Stomach (tissue), 9 donors: ENCODE data around the gene TRAM2. TPM values are rescaled to one million over a fixed set of nuclear protein-coding genes. Genes with fewer than 3 reads are reported as not detected.

Experiments
- DNase-seq, 2 donors: peaks; one replicate each; pipeline versions ENCODE4 v3.0.0 to v3.0.0-alpha.2; 2013 to 2019
- H3K27ac ChIP-seq, 5 donors: fragments of 200-600 bp in 4 of 5; sonication (generic) in 4 of 5; one replicate each; pipeline ENCODE4 v1.5.1; 2013 to 2019; ENCODE audit warnings: mild to moderate bottlenecking in 1 of 5, moderate library complexity in 1 of 5
- H3K27me3 ChIP-seq, 3 donors: fragments of 200-600 bp; sonication (generic); one replicate each; pipeline ENCODE4 v1.5.1; 2017 to 2019; ENCODE audit warnings: mixed run types in 1 of 3
- H3K36me3 ChIP-seq, 4 donors: fragments of 200-600 bp; sonication (generic); 1 replicate in 3 of 4; 2 replicates in 1 of 4; pipeline ENCODE4 v1.5.1; 2016 to 2019
- H3K4me1 ChIP-seq, 4 donors: fragments of 200-600 bp; sonication (generic); one replicate each; pipeline ENCODE4 v1.5.1; 2016 to 2019
- H3K4me3 ChIP-seq, 4 donors: fragments of 200-600 bp; sonication (generic) in 3 of 4; one replicate each; pipeline ENCODE4 v1.5.1; 2016 to 2019; ENCODE audit warnings: mild to moderate bottlenecking in 1 of 4
- H3K9me3 ChIP-seq, 4 donors: fragments of 200-600 bp; sonication (generic); one replicate each; pipeline ENCODE4 v1.5.1; 2016 to 2019
- CTCF ChIP-seq, 7 experiments: fragments of 450-650 bp in 4 of 7; fragments of 200-600 bp in 3 of 7; sonication (generic) in 3 of 7; IDR thresholded peaks; one replicate each; pipeline ENCODE4 v1.5.1; 2016 to 2019; ENCODE audit warnings: antibody characterized with exemption in 7 of 7, control low read depth in 2 of 7, mild to moderate bottlenecking in 1 of 7
- EP300 ChIP-seq: sonication (generic); formaldehyde crosslinking; IDR thresholded peaks from one replicate; pipeline ENCODE4 v1.6.1; 2017; ENCODE audit warnings: antibody characterized with exemption
- POLR2A ChIP-seq, 4 donors: fragments of 450-650 bp; IDR thresholded peaks; one replicate each; pipeline ENCODE4 v1.6.1; 2016; ENCODE audit warnings: antibody characterized with exemption in 4 of 4, control low read depth in 2 of 4, mild to moderate bottlenecking in 1 of 4, moderate library complexity in 1 of 4
- POLR2AphosphoS5 ChIP-seq, 3 donors: sonication (generic); formaldehyde crosslinking; IDR thresholded peaks; one replicate each; pipeline ENCODE4 v1.6.1; 2016; ENCODE audit warnings: antibody characterized with exemption in 3 of 3
- WGBS, 5 donors: extraction: QIAGEN DNeasy Blood & Tissue Kit in 3 of 5; methylation state at CpG; one replicate each; pipeline versions ENCODE4 v1.1.5 to v1.1.7; 2013 to 2018; 5-methylcytosine and 5-hydroxymethylcytosine counted together
- intact Hi-C: fragments of 100-400 bp; cut with DNase I; formaldehyde crosslinking; loops from one replicate; pipeline ENCODE4 v1.15.1; 2023; ENCODE audit warnings: low total_unique reads
- polyA plus RNA-seq, 3 donors: library from polyadenylated mRNA; stranded (reverse); fragments of 200-250 nt; gene quantifications; one replicate each; pipeline ENCODE4 v1.2.3, GENCODE V29; 2013
- total RNA-seq, 5 donors: library from RNA; depleted of rRNA; stranded (reverse); fragments of >200 nt; gene quantifications; one replicate each; pipeline versions ENCODE4 v1.1.0 to v1.2.3, GENCODE V29; 2014 to 2016
- donor health status: healthy with polysubstance abuse.
- donor health status: Bipolar disorder and iron deficiency.
- donor health status: healthy.

TRAM2 gene
- total and polyA plus RNA-seq, 8 donors, result 1.4 to 14.1 (median 4.3) TPM

- WGBS, 5 donors, result 9 to 44% (median 36%) methylated on average over 5 of the region's 5 CpGs
- H3K4me3 ChIP-seq, result no peak overlapping the region
- no peaks in the 10 kb centered on the region for H3K9me3 ChIP-seq
- H3K4me1 ChIP-seq, result peaks cover 6 to 84% (median 39%) of the 10 kb centered on the region in 4 donors
- no peak for DNase-seq
- TF ChIP-seq POLR2A (IDR thresholded peaks at IDR 0.05) (no peak), CTCF (IDR thresholded peaks at IDR 0.05) (no peak), EP300 (no peak), POLR2AphosphoS5 (IDR thresholded peaks at IDR 0.05) (no peak)
- no peaks in the 10 kb centered on the region for H3K36me3 ChIP-seq
- H3K27ac ChIP-seq, result no peak overlapping the region
- no peaks in the 10 kb centered on the region for H3K27me3 ChIP-seq
- intact Hi-C loops, result no loop called here
Measured at GRCh38 chr6:52560462-52560861, 16.4 kb downstream of the TRAM2 start.

- no peak overlapping the region for H3K4me3 ChIP-seq
- 66 to 82% (median 80%) methylated on average over 6 of the region's 6 CpGs for WGBS, 5 donors
- H3K4me1 ChIP-seq, result peaks cover 6 to 77% (median 35%) of the 10 kb centered on the region in 4 donors
- peak overlapping the region in 4 of 5 donors; percentile 34 to 71 (median 45) for H3K27ac ChIP-seq
- H3K9me3 ChIP-seq, result no peaks in the 10 kb centered on the region
- DNase-seq, result no peak
- intact Hi-C loops, result no loop called here
- H3K27me3 ChIP-seq, result no peaks in the 10 kb centered on the region
- no peaks in the 10 kb centered on the region for H3K36me3 ChIP-seq
- TF ChIP-seq EP300 (no peak), CTCF (IDR thresholded peaks at IDR 0.05) (no peak), POLR2AphosphoS5 (IDR thresholded peaks at IDR 0.05) (no peak), POLR2A (IDR thresholded peaks at IDR 0.05) (no peak)
Measured at GRCh38 chr6:52558266-52559000, 18.4 kb downstream of the TRAM2 start.

GRCh38 chr6:52557389-52558265, 19.2 kb downstream of the TRAM2 start:
- peak in 1 of 2 donors; percentile 44 for DNase-seq
- no peak overlapping the region for H3K4me3 ChIP-seq
- intact Hi-C loops, result no loop called here
- WGBS, 5 donors, result 59 to 81% (median 67%) methylated on average over 11 of the region's 11 CpGs
- H3K27ac ChIP-seq, result peak overlapping the region in 4 of 5 donors; percentile 34 to 71 (median 45)
- no peak for TF ChIP-seq EP300
- no peak for TF ChIP-seq CTCF (IDR thresholded peaks at IDR 0.05)
- no peak for TF ChIP-seq POLR2AphosphoS5 (IDR thresholded peaks at IDR 0.05)
- no peak for TF ChIP-seq POLR2A (IDR thresholded peaks at IDR 0.05)
- H3K9me3 ChIP-seq, result no peaks in the 10 kb centered on the region
- H3K27me3 ChIP-seq, result no peaks in the 10 kb centered on the region
- H3K4me1 ChIP-seq, result peaks cover 9 to 77% (median 38%) of the 10 kb centered on the region in 4 donors
- no peaks in the 10 kb centered on the region for H3K36me3 ChIP-seq

- TF ChIP-seq POLR2A (IDR thresholded peaks at IDR 0.05) (no peak), EP300 (no peak), CTCF (IDR thresholded peaks at IDR 0.05) (no peak), POLR2AphosphoS5 (IDR thresholded peaks at IDR 0.05) (no peak)
- Histone ChIP-seq H3K36me3 (no peaks in the 10 kb centered on the region), H3K4me3 (no peak overlapping the region), H3K9me3 (no peaks in the 10 kb centered on the region), H3K27ac (peak overlapping the region in 3 of 5 donors; percentile 6 to 52 (median 18)), H3K27me3 (no peaks in the 10 kb centered on the region), H3K4me1 (peaks cover 28 to 85% (median 48%) of the 10 kb centered on the region in 4 donors)
- DNase-seq, result no peak
- intact Hi-C loops, result no loop called here
- WGBS, 5 donors, result 64 to 86% (median 78%) methylated on average over 5 of the region's 5 CpGs
Measured at GRCh38 chr6:52555518-52556233, 21.2 kb downstream of the TRAM2 start.
